Stimulated activated CD8-positive, alpha-beta memory T cell treated with anti-CD3 and anti-CD28 coated beads, Interleukin-4, amount 100 ng/mL, for 24 hours (primary cell): ENCODE data around the gene SAE1.
"Not testable (repeated sequence)": the region's sequence is repeated elsewhere in the genome, so short reads cannot be mapped to it uniquely, and the experiment has no call there.

ENCODE experiments used
- DNase-seq: peaks from one replicate; pipeline ENCODE4 v3.0.0-alpha.2; 2020; ENCODE audit warnings: low read depth

The SAE1 gene

GRCh38 chr19:47130589-47131227, at the start of gene SAE1:
TSS of gene SAE1 (plus strand) at chr19:47130835. CDS start at chr19:47130931, 96 bp downstream.
- peak; percentile 86 for DNase-seq

GRCh38 chr19:47081095-47081494, 49.5 kb upstream of the SAE1 start:
- DNase-seq = no peak

GRCh38 chr19:47082493-47082892, 48.1 kb upstream of the SAE1 start:
- no peak for DNase-seq

- no peak for DNase-seq
Measured at GRCh38 chr19:47084879-47085439, 45.7 kb upstream of the SAE1 start.

GRCh38 chr19:47086280-47086679, 44.4 kb upstream of the SAE1 start:
- no peak for DNase-seq

- no peak for DNase-seq
Measured at GRCh38 chr19:47089767-47090350, 40.8 kb upstream of the SAE1 start.

GRCh38 chr19:47093254-47093653, 37.4 kb upstream of the SAE1 start:
- no peak for DNase-seq

GRCh38 chr19:47093841-47094240, 36.8 kb upstream of the SAE1 start:
- peak; percentile 28 for DNase-seq

DNA sequence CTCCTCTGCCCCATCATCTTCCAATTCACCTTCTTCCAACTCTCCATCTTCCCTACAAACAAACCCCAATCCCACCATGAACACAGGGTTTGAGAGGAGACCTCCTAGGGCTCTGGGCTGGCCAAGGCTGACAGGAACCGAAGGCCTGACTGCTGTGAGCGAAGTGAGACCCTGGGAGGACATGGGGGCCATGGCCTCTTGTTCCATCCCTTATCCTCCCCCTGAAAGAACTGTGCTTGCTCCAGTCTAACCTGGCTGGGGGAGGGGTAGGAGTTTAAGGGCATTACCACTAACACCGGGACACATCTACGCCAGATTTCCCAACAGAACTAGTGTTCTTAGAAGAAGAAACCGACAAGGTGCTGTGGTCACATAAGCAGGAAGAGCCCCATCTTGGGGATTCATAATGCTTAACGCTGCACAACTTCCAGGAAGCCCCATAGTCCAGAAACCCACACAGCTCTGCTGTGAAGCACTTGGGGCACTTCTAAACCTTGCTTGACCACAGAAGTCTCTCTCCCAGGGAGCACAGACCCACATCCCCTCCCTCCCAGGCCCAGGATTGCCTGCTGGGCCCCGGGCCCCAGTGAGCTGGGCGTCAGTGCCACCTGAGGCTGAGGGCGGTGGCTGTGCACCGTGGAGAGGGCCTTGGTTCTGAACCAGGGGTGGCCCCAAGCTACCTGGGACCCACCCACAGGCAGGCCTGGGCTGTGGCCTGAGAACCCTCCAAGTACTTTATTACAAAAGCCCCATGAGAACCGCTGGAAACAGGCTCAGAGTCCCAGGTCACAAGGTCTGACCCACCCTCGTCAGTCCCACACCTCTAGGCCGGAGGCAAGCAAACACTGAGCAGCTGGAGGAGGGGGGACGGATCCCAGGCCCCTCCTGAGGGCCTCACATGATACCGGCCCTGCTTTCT, 35.8 kb upstream of the SAE1 start:
- peak; percentile 4 for DNase-seq

GRCh38 chr19:47095476-47096099, 35.0 kb upstream of the SAE1 start:
- DNase-seq = no peak

GRCh38 chr19:47096100-47096704, 34.4 kb upstream of the SAE1 start:
- no peak for DNase-seq

DNA sequence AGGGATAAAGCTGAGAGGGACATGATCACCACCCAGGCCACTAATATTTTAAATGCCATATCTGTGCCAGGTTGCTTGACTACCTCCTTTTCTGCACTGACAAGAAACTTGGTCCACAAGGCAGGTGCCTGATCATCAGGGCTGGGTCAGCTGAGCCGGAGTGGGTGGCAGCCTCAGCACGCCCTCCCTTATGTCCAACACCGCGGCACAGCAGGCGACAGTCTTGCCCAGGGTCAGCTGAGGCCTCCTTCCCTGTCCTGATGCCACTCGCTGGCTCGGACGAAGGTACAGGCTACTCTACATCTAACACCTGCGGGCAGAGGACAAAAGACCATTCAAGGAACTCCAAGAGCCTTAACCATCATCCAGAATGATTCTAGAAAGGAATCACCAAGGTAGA, 33.9 kb upstream of the SAE1 start:
- DNase-seq = no peak

DNA sequence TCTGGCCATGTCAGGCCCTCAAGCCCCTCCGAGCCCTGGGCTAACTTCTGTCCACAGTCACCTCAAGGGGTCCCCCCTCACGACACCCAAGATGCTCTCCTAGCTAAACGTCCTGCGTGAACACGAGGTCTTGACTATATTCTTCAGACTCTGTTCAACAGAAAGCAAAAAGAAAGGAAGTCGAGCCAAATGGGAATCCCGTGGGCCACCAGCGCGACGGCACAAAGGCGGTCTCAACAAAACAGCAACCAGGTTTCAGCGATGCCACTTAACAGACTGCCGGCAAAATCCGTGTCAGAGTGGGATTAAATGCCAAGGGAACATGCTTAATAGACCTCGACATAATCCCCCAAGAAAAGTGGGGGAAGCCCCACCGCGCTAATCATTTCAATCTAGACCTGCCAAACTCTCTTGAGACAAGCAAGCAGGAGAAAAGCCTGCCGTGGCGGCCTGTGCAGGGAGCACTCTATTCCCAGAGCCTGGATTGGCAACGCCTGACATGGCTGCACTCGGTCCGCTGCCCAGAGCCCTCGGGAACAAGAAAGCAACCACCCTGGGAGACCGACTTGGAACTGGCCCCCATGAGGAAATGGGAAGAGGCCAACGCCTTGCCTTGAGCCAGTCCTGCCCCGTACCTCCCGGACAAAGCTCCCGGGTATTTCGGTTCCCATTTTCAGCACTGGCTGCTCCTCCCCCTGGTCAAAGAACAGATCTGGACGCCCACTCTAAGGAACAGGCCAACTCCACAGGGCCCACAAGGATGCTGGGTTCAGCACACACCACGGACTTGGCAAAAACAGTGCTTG, 33.0 kb upstream of the SAE1 start:
- no peak for DNase-seq

- no peak for DNase-seq
Measured at GRCh38 chr19:47098608-47099007, 32.0 kb upstream of the SAE1 start.

GRCh38 chr19:47099576-47100050, 31.0 kb upstream of the SAE1 start:
- no peak for DNase-seq

DNA sequence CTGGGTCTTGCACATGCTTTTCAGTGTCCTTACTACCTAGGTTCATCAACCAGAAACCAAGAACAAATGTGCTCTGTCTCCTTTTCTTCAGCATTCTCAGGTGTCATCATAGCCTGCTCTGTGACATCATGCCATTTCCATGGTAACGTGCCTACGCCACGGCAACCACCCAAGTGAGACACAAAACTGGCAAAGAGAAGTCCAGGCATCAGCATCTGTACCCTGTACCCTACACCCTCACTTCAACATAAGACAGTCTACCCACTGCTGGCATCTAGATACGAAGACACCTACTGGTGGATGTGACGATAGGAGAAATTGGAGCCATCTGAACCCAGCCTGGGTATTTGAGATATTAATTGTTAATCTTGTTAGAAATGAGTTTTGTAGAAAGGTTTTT, 30.3 kb upstream of the SAE1 start:
- no peak for DNase-seq

DNA sequence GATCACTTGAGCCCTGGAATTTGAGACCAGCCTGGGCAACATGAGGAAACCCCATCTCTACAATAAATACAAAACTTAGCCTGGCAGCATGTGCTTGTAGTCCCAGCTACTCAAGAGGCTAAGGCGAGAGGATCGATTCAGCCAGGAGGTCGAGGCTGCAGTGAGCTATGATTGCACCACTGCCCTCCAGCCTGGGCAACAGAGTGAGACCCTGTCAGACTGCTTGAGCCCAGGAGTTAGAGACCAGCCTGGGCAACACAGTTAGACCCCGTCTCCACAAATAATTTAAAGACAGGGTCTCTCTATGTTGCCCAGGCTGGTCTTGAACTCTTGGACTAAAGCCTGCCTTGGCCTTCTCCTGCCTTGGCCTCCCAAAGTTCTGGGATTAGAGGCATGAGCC, 29.5 kb upstream of the SAE1 start:
- not testable (repeated sequence) for DNase-seq

- no peak for DNase-seq
Measured at GRCh38 chr19:47102346-47103060, 28.1 kb upstream of the SAE1 start.

GRCh38 chr19:47104680-47105079, 26.0 kb upstream of the SAE1 start:
- DNase-seq = no peak

- DNase-seq = no peak
Measured at GRCh38 chr19:47105874-47106273, 24.8 kb upstream of the SAE1 start.
